ENCODE measurements around the gene HASPIN.
"Not testable (repeated sequence)": the region's sequence is repeated elsewhere in the genome, so short reads cannot be mapped to it uniquely, and the experiment has no call there.

GRCh38 chr17:3734911-3735276, 11.2 kb downstream of the HASPIN start:
- not testable (repeated sequence) for TF ChIP-seq CTCF, EP300 (IDR thresholded peaks at IDR 0.05)
